Activated CD4-positive, alpha-beta T cell treated with anti-CD3 and anti-CD28 coated beads for 48 hours (primary cell): Measurements from ENCODE around the gene MYH16.
A peak's percentile ranks its signal among the peaks of the same experiment; 100 is the strongest.
"Not testable (repeated sequence)": the region's sequence is repeated elsewhere in the genome, so short reads cannot be mapped to it uniquely, and the experiment has no call there.

ENCODE experiments used
- DNase-seq: peaks from one replicate; pipeline ENCODE4 v3.0.0-alpha.2; 2020

Gene MYH16

DNA sequence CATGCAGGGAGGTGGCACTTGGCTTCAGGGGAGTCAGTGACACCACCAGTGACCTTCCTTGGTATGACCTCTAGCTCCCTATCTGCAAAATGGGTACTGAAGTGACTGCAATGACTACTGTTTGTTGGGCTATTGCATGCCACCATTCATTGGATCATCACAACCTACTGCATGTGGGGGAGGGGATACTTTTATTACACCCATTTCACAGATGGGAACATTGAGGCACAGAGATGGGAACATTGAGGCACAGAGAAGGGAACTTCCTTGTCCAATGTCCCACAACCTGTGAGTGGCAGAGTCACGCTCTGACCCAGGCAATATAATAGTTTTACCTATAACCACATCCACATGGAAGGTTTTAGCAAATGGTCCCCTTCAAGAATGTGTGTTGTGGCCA is 12.2 kb upstream of the MYH16 start:
- DNase-seq: no peak

DNA sequence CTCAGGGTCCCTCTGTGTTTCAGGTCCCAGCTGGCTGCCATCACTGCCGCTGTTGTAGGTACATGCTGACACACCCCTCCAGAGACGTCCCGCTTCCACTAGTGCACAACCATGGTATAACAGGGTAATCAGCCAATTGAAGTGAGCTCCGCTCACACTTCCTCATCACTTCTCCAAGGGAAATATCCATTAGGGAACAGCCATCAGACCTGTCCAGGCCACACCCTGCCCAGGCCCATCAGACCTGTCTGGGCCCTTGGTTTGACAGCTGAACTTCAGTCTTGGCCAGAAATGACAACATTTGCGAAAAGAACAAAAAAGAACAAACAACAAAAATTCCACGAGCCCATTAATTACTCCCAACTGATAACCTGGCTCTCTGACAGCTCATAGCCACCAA is 11.0 kb upstream of the MYH16 start:
- DNase-seq: no peak

DNA sequence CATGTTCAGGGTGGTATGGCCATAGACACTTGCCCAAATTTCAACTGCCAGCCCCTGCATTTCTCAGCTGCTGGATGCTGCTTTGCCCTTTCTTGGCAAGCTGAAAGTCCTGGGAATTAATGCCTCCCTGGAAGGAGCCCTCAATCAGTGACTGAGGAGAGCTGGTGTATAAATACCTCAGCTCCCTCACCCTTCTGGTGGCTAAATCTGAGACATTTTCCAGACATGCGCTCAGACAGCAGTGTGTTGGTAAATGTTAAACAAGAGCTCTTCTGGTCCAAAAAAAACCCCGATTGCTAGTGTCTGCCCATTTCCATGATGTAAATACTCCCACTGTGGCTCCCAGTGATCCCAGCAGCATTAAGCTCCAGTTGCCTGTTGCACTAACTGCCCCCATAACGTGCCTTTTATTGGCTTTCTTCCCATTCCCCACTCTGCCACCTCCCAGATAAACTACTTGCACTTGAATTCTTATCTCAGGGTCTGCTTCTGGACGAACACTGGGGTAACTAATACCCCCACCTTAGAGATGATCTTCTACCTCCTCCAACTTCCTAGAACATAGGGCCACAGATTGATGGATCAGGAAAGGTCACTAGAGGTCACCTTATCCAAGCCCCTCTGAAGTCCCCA is 6.7 kb upstream of the MYH16 start:
- DNase-seq: no peak

DNA sequence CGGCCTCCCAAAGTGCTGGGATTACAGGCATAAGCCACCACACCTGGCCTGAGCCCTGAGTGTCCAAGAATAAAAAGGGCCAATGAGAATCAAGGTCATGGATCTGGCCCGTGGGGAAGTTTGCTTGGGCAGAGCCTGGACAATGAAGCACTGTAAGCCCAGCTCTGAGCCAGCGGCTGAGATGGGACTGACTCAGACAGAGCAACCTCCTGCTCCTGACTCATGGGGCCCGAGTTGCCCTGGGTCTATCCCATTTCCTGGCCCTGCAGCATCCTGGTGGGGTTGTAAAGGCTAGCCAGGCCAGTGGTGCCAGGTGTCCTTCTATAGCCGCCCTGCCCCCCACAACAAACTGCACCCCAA is 5.2 kb upstream of the MYH16 start:
- no peak for DNase-seq

DNA sequence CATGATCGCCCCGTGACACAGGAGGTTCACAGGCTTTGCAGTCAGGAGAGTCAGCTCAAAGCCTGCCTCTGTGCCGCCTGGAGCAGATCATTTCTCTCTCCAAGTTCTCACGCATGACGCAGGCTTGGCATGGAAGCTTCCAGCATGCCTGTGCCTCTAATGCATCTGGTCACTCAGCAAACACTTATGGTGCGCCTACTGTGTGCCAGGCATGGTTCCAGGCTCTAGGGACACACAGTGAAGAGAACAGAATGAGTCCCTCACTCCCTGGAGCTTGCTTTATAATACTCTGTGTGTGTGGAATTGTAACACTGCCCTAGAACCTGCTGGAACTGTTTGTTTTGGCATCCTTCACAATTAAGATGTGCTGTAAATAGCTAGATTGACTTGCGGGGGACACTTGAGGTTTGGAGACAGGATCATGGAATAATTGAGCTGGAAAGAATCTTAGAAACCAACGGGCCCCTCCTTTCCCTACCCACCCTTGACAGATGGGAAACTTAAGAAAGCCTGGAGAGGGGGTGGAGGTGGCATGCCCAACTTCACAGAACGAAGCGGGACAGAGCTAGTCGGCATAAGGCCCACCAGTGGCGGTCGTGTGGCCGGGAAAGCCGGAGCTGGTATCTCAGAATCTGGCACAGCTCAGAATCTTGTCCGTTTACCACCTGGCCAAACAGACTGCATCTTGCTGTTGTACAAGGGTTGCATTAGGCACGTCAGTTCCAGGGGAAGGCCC is 4.6 kb upstream of the MYH16 start:
- DNase-seq: no peak

DNA sequence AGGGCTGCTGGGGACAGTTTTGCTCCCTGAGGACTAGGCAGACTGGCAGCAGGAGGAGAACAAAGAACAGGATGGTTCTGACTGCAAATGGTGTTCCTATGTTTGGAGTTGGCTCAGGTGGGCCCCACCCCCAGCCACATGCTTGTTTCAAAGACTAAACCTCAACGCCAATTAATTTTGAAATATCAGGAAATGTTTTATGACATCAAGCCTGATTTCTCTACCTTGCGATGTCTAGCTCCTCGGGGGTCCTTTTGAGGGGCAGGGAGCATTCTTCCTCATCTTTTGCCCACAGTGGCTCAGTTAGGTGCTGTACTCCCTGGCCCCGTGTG is 4.1 kb upstream of the MYH16 start:
- DNase-seq: no peak

DNA sequence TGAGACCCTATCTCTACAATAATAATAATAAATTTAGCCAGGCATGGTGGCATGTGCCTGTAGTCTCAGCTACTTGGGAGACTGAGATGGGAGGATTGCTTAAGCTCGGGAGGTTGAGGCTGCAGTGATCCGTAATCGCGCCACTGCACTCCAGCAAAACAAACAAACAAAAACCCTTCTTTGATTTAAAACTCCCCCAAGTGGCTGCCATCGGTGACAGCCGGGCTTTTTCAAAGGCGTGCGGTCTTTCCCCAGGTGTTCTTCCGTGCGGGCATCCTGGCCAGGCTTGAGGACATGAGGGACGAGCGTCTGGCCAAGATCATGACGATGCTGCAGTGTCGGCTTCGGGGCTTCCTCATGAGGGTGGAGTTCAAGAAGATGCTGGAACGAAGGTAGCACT is 1.9 kb upstream of the MYH16 start:
- no peak for DNase-seq

DNA sequence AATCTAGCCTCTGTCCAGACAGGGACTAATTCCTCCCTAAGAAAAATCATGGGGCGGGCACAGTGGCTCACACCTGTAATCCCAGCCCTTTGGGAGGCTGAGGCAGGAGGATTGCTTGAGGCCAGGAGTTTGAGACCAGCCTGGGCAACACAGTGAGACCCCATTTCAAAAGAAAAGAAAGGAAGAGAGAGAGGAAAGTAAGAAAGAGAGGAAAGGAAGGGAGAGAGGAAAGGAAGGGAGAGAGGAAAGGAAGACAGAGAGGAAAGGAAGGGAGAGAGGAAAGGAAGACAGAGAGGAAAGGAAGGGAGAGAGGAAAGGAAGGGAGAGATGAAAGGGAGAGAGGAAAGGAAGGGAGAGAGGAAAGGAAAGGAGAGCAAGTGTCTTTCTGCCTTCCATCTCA is 922 bp downstream of the MYH16 start:
- not testable (repeated sequence) for DNase-seq

DNA sequence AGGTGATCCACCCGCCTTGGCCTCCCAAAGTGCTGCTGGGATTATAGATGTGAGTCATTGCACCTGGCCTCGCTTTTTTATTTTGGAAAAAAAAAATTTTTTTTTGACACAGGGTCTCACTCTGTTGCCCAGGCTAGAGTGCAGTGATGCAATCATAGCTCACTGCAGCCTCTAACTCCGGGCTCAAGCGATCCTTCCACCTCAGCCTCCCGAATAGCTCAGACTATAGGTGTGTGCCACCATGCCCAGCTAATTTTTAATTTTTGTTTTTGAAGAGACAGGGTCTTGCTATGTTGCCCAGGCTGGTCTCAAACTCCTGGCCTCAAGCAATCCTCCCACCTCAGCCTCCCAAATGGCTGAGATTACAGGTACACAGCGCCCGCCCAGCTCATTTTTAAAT is 2.3 kb downstream of the MYH16 start:
- DNase-seq: not testable (repeated sequence)

DNA sequence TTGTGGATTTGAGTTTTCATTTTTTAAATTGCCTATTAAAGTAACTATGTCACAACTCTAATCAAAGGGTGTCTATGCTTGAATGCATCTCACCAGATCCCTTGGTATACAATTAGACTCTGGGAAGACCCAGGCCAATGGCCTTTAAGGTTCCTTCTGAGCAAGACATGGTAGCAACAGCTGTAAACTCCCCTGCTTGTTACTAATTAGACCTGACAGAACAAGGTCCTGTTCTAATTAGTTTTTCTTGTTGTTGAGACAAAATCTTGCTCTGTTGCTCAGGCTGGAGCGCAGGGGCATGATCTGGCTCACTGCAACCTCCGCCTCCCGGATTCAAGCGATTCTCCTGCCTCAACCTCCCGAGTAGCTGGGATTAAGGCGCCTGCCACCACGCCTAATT is 2.9 kb downstream of the MYH16 start:
- no peak for DNase-seq

DNA sequence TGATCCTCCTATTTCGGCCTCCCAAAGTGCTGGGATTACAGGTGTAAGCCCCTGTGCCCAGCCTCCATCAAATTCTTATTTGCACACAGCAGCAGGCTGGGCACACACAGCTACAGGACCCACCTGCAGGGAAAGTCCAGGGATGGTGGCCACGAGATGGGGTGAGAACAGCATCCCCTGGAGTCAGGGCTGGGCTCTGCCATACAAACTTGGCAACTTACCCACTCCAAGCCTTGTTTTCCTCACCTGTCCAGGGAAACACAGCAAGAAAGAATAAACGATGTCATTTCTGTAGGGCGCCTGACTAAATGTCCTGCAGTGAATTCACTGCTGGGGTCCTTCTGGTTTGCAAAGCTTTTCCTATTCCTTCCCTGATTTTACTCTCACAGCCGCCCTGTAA is 5.5 kb downstream of the MYH16 start:
- DNase-seq: no peak

DNA sequence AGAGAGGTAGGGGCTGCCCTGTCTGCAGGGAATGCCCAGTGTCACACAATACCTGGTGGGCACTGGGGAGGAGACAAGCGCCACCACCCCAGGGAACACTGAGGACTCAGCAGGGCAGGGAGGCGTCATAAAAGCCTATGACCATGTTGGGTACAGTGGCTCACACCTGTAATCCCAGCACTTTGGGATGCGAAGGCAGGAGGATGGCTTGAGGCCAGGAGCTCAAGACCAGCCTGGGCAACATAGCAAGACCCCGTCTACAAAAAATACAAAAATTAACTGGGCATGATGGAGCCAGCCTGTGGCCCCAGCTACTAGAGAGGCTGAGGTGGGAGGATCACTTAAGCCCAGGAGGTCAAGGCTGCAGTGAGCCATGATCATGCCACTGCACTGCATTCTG is 11.5 kb downstream of the MYH16 start:
- DNase-seq: not testable (repeated sequence)

DNA sequence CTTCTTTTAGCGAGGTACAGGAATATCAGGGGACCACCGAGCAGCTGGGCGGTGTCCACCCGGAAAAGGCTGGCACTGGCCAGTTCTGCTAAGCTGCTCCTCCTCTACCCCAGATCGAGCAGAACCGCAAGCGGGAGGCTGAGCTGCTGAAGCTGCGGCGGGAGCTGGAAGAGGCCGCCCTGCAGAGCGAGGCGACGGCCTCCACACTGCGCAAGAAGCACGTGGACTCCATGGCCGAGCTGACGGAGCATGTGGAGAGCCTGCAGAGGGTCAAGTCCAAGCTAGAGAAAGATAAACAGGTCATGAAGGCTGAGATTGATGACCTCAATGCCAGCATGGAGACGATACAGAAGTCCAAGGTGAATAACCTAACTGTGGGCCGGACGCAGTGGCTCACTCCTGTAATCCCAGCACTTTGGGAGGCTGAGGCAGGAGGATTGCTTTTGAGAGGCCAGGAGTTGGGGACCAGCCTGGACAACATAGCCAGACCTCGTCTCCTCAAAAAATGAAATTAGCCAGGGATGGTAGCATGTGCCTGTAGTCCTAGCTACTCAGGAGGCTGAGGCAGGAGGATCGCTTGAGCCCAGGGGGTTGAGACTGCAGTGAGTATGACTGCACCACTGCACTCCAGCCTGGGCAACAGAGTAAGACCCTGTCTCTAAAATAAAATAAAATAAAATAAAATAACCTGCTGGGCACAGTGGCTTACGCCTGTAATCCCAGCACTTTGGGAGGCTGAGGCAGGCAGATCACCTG is 15.3 kb downstream of the MYH16 start:
- no peak for DNase-seq

DNA sequence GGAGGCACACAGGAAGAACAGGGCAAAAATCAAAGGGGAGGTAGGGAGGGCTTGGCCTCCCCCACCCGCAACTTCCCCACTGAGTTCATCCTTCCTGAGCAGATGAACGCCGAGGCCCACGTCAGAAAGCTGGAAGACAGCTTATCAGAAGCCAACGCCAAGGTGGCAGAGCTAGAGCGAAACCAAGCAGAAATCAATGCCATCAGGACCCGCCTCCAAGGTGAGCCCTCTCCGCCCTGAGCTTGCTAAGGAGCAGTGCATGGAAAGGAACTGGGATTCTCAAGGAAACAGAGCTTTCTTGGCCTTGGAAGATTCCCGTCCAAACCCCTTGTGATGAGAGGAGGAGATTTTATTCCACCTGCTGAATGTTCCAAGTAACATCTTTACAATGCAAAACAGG is 16.5 kb downstream of the MYH16 start:
- DNase-seq: no peak

DNA sequence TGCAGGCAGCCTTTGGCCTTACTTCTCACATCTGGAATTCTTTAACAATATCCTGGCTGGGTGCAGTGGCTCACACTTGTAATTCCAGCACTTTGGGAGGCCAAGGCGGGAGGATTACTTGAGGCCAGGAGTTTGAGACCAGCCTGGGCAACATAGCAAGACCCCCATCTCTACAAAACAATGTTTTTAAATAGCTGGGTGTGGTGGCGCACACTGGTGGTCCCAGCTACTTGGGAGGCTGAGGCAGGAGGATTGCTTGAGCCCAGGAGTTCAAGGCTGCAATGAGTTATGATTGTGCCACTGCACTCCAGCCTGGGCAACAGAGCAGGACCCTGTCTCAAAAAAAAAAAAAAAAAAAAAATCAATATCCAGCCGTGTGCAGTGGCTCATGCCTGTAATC is 17.5 kb downstream of the MYH16 start:
- DNase-seq: not testable (repeated sequence)

DNA sequence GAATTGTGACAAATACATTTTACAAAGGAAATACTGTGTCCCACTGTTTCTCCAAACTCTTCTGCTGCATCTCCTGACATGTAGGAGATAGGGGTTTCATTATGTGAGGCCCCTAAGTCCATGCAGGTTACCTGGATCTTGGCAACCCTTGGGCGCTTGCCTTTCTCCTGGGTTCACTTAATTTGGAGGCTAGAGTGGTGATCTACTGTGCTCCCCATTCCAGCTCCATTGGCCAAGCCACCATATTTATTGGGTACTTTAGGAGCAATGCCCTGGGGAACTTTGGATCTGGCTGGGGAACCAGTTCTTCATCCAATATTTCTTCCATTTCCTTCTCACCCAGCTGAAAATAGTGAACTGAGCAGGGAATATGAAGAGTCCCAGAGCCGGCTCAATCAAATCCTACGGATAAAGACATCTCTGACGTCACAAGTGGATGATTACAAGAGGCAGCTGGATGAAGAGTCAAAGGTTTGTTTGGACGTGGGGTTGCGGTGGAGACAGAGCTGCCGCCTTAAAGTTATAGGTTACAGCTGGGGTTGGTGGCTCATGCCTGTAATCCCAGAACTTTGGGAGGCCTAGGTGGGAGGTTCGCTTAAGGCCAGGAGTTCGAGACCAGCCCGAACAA is 18.5 kb downstream of the MYH16 start:
- no peak for DNase-seq

DNA sequence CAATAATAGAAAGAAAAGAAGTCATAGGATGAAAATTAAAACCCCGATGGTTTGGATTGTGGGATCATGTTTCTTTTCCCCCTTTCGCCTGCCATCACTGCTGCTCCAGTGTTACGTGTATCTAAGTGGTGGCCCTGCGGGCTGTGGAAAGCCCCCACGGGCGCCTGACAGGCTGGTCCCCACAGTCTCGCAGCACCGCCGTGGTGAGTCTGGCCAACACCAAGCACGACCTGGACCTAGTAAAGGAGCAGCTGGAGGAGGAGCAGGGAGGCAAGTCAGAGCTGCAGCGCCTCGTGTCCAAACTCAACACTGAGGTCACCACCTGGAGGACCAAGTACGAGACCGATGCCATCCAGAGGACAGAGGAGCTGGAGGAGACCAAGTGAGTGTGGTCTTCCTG is 19.5 kb downstream of the MYH16 start:
- no peak for DNase-seq

DNA sequence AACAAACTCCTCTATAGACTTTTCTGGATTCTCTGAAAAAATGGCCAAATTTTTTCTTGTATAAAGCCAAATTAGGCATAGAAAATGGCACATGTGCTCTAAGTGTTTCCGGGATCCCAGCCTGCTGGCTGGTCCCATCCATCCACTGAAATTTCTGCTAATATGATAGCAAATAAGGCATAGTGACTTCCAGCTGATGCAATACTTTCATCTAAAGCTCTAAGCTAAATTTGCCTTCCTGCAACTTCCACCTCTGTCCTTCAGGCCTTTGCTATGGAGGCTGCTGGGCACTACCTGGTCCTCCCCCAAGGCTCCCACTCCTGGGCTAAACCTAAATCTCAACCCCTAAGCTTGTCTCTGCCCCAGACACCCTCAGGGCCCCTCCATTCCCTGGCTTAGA is 20.5 kb downstream of the MYH16 start:
- no peak for DNase-seq

DNA sequence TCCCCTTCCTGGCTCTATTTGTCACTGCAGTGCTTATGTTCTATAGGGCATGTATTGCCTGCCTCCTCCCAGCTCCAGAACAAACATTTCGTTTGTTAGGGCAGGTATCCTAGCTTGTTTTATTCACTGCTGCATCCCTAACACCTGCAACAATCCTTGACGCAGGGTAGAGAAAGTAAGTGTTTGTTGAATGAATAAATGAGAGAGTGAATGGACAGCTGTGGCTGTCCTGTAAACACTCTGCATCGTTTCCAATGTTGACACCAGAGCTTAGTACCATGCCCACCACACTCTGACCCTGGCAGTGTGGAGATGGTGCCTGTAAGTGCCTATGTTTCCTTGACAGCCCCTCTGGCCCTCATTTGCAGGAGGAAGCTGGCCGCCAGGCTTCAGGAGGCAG is 21.0 kb downstream of the MYH16 start:
- no peak for DNase-seq

DNA sequence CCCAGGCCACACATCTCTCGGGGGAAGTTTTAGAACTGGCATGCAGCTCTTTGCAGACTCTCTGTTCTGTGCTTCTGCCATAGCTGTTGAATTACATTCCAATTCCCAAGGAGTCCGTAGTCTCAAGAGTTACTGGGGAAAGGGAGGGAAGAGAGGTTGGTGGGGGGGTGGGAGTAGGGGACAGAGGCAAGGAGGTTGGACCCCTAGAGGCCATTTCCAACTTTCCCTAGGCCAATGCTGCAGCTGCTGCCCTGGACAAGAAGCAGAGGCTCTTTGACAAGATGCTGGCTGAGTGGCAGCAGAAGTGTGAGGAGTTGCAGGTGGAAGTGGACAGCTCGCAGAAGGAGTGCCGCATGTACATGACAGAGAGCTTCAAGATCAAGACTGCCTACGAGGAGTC is 23.8 kb downstream of the MYH16 start:
- no peak for DNase-seq

DNA sequence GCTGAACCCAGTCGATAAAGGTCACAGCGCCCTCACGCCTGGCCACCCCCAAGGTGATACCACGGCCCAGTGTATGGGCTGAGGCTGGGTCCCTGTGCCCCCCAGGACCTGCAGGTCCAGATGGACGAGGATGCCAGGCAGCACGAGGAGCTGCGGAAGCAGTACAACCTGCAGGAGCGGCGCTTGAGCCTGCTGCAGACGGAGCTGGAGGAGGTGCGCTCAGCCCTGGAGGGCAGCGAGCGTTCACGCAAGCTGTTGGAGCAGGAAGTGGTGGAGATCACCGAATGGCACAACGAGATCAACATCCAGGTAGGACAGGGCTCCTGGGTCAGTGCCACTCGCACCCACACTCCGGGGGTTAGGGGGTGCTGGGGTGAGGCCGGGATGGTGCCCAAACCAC is 28.9 kb downstream of the MYH16 start:
- DNase-seq: no peak

DNA sequence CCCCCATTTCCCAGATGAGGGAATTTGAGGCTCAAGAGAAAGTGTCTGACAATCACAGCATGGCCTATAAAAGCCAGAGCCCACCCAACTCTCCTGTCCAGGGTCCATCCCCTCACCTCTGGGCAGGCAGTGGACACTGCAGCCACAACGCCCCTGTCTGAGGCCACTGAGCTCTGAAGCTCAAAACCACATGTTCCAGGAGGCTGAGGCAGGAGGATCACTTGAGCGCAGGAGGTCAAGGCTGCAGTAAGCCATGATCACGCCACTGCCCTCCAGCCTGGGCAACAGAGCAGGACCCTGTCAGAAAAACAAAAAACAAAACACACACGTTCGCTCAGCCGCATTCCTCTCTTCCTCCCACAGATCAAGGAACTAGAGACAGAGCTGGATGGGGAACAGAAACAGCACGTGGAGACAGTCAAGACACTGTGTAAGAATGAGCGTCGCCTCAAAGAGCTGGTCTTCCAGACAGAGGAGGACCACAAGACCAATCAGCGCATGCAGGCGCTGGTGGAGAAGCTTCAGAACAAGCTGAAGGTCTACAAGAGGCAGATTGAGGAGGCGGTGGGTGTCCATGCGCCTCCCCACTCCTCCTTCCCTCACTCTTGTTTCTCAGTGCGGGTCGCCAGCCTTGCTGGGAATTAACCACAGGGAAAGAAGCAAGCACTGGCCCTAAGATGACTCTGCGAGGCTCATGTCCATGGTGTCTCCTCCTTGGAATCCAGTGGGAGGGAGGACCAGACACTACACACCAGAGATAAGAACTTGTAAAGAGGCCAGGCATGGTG is 33.0 kb downstream of the MYH16 start:
- no peak for DNase-seq

DNA sequence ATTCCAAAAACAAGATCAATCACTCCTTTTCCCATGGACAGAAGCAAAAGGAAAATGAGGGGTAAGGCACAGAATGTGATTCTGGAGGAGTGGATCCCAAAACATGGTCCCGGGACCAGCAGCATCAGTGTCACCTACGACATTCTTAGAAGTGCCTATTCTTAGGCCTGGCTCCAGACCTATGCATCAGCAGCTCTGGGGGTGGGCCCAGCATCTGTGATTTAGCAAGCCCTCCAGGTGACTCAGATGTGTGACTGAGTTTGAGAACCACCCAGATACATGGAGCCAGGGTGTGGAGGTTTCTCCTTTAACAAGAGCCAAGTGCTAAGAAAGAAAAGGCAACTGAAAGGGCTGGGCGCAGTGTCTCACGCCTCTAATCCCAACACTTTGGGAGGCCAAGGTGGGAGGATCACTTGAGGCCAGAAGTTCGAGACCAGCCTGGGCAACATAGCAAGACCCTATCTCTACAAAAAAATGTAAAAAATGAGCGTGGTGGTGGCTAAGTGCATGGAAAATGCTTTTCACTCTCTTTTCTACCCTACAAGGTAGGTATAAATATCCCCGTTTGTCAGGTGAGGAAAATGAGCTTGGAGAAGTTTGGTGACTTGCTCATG is 35.9 kb downstream of the MYH16 start:
- peak; percentile 31 for DNase-seq
